ENCODE data around the gene HES4. TPM values are rescaled to one million over a fixed set of nuclear protein-coding genes. Genes with fewer than 3 reads are reported as not detected.

Gene HES4
- total RNA-seq, 1 experiment from 2014 or later: 233 TPM

DNA sequence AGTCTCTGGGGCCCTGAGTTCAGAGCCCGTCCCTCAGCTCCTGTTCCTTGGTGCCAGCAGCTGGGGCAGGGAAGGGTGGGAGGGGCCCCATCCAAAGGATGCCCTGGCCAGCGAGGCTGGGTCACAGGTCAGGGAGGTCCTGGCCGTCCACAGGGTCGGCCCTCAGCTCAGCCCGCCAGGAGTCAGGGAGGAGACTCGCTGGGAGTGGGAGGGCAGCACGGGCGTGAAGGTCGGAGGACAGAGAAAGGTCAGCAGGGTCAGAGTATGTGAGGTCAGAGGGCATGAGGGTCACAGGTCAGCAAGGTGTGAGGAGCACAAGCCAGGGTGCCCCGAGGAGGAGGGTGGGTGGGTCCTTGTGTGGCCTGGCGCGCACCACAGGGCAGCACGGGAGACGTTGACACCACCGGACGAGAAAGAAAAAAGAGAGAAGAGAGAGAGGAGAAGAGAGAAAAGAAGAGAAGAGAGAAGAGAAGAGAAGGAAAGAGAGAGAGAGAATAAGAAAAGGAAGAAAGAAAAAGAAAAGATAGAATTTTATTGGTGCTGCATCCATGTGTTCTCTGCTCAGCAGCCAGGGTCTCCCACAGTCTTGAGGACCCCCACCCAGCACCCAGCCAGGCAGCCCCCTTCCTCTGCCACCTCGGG, 25.1 kb downstream of the HES4 start:
- Histone ChIP-seq H3K27me3 (ENCODE audit: low read length) (no peaks in the 10 kb centered on the region), H3F3A (ENCODE audit: low read length, unreplicated experiment) (no peaks in the 10 kb centered on the region), H3K9ac (ENCODE audit: low read length) (no peak overlapping the region), H2AFZ (ENCODE audit: low read length) (no peak overlapping the region), H3K4me2 (ENCODE audit: low read length) (no peak overlapping the region), H3K4me1 (ENCODE audit: insufficient read depth, low read length) (peaks cover 13% of the 10 kb centered on the region), H3K36me3 (ENCODE audit: low read depth, low read length) (no peaks in the 10 kb centered on the region), H4K20me1 (ENCODE audit: low read length) (no peaks in the 10 kb centered on the region), H3K27ac (ENCODE audit: low read length) (no peak overlapping the region), H3K9me2 (replicated peaks; ENCODE audit: low read length) (no peaks in the 10 kb centered on the region), H3K4me3 (ENCODE audit: low read length) (no peak overlapping the region), H3K79me2 (ENCODE audit: low read length) (no peaks in the 10 kb centered on the region), H3K9me3 (ENCODE audit: low read length) (no peaks in the 10 kb centered on the region)
- ChIA-PET CTCF (interaction anchor here (1.5 kb wide), 1 partner anchor 8 kb away, joined by 14 read pairs; the partner anchor contains the start of gene PLEKHN1), POLR2A (ENCODE audit: unreplicated experiment) (no interaction called here)
- intact Hi-C loops (cut with micrococcal nuclease): no loop called here
- BruUV-seq (replicated peaks): no TSS peak
- no peak for DNase-seq
- no peak for TF ChIP-seq EZH2phosphoT487 (IDR thresholded peaks at IDR 0.05; ENCODE audit: borderline replicate concordance, low read length)
- TF ChIP-seq CTCF (conservative IDR thresholded peaks at IDR 0.05; ENCODE audit: low read depth, low read length): no peak
- TF ChIP-seq EZH2 (IDR thresholded peaks at IDR 0.05; ENCODE audit: low read length, unreplicated experiment): no peak
- no peak for ATAC-seq

DNA sequence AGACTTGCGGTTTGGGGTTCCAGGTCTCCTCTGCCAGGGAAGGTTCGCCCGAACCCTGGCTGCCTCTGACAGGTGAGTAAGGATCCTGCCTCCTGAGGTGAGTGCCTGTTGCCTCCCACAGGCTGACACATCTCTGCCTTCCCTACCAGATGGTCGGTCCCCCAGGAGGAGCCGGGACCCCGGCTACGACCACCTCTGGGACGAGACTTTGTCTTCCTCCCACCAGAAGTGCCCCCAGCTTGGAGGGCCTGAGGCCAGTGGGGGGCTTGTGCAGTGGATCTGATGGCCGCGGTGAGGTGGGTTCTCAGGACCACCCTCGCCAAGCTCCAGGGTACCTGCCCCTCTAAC, 25.6 kb downstream of the HES4 start:
- ATAC-seq: no peak

More for the DNA sequence above, 25.6 kb downstream of the HES4 start:
- Histone ChIP-seq H3K9me2 (replicated peaks; ENCODE audit: low read length) (no peaks in the 10 kb centered on the region), H3K36me3 (ENCODE audit: low read depth, low read length) (no peaks in the 10 kb centered on the region), H3K4me1 (ENCODE audit: insufficient read depth, low read length) (peaks cover 13% of the 10 kb centered on the region), H3K4me2 (ENCODE audit: low read length) (no peak overlapping the region), H3K4me3 (ENCODE audit: low read length) (no peak overlapping the region), H3K9ac (ENCODE audit: low read length) (no peak overlapping the region), H3K27me3 (ENCODE audit: low read length) (no peaks in the 10 kb centered on the region), H4K20me1 (ENCODE audit: low read length) (no peaks in the 10 kb centered on the region), H3K79me2 (ENCODE audit: low read length) (no peaks in the 10 kb centered on the region), H3K9me3 (ENCODE audit: low read length) (no peaks in the 10 kb centered on the region), H2AFZ (ENCODE audit: low read length) (no peak overlapping the region), H3F3A (ENCODE audit: low read length, unreplicated experiment) (no peaks in the 10 kb centered on the region), H3K27ac (ENCODE audit: low read length) (no peak overlapping the region)
- TF ChIP-seq CTCF (conservative IDR thresholded peaks at IDR 0.05; ENCODE audit: low read depth, low read length) (no peak), EZH2 (IDR thresholded peaks at IDR 0.05; ENCODE audit: low read length, unreplicated experiment) (no peak), EZH2phosphoT487 (IDR thresholded peaks at IDR 0.05; ENCODE audit: borderline replicate concordance, low read length) (no peak)
- ChIA-PET POLR2A (ENCODE audit: unreplicated experiment) (no interaction called here), CTCF (no interaction called here)
- intact Hi-C loops (cut with micrococcal nuclease): no loop called here
- BruUV-seq (replicated peaks): no TSS peak
- no peak for DNase-seq
